ENCODE results near the gene SLC11A1.

Gene SLC11A1

DNA sequence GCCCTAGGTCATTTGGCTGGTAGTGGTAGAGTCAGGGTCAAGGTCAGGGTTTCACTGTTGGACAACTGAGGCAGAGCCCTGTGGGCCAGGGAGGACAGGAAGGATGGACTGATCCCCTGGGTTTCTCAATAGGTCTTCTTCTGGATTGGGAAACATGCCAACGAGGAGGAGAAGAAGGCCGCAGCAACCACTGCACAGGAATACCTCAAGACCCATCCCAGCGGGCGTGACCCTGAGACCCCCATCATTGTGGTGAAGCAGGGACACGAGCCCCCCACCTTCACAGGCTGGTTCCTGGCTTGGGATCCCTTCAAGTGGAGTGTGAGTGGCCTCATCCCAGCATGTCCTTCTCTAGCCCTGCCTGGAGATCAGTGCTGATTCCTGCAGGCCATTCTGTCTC lies 54.9 kb downstream of the SLC11A1 start:
- DNase-seq = no peak

DNA sequence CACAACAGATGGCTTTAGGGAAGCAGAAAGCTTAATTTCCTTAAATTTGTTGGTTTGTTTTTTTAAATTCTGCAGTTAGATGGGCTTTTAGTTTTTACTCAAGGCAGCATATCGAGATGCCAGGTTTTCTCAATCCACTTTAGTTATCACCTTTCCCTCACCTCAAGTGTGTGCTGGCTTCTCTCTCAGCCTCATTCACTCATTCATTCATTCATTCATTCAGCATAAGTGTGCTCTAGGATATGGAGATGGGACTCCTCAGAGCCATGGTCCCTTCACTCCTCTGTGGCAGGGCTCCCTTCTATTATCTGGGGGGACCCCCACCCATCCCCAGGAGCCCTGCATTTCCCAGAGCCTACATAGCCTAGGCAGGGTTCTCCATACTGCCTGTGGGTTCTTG lies 55.9 kb downstream of the SLC11A1 start:
- DNase-seq = no peak

DNA sequence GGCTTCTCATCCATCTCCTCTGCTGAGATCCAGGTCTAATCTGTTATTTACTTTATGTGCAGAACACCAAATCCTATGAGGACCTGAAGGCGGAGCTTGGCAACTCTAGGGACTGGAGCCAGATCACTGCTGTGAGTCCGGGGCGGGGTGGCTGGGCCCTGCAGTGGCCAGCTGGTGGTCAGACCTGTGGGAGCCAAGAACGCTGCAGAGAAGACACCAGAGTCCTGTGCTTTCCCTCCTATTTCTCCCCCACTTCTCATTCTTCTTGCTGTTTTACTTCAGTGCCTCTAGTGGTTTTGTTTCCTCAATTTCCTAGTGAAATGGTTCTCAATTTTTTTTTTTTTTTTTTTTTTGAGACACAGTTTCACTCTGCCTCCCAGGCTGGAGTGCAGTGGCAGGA lies 56.5 kb downstream of the SLC11A1 start:
- no peak for DNase-seq

DNA sequence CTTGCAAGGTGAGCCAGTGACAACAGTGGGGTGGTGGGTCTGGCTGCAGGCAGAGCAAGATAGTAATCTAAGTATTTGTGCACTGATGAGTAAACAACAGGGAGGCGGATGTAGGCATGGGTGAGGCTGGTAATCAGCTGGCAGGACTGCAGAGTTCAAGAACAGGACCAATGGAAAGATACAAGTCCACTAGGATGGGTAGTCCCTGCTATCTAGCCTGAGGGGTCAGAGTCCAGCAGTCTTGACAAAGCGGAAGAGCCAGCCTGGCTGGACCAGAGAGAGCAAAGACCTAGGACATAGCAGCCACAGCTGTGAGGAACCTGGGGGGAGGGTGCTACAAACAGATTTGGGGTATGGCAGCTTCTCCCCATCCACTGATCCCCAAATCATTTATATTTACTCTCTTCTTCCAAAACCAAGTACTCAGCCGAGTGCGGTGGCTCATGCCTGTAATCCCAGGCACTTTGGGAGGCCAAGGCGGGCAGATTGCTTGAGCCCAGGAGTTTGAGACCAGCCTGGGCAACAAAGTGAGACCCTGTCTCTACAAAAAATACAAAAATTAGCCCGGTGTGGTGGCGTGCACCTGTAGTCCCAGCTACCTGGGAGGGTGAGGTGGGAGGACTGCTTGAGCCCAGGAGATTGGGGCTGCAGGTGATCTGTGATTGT lies 62.8 kb downstream of the SLC11A1 start:
- no peak for DNase-seq

DNA sequence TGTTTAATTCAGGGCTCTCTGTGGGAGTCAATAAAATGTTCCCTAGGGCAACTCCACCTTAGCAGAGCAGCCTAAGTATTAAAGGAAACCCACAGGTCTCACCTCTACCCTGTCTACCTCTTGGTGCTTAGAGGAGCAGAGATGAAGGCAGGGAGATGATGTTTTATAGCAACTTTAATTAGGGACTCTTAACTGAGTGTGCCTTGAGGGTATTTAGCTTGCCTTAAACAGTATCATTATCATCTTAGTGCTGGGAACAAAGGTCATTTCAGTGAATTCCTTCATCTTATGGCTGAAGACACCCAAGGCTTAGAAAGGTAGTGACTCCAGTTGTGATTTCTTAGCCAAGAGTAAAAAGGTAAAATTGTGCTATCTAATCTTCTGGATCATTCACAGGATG lies 63.5 kb downstream of the SLC11A1 start:
- no peak for DNase-seq
